Measurements from ENCODE around the gene DNAH10.

The DNAH10 gene

GRCh38 chr12:123713823-123714585 lies 48.1 kb upstream of the DNAH10 start:
- H2BK5ac ChIP-seq (ENCODE audit: low read length): no peak overlapping the region
- no peak overlapping the region for H4K8ac ChIP-seq (ENCODE audit: low read depth, low read length)
- H3K9ac ChIP-seq (ENCODE audit: low read depth, low read length, poor library complexity): no peak overlapping the region
- H2BK12ac ChIP-seq (ENCODE audit: low read length): no peak overlapping the region
- WGBS, 2 donors (ENCODE audit: extremely low coverage in 2 of 2, insufficient read length in 2 of 2, insufficient replicate concordance in 1 of 2): no CpG with 5 or more reads among the region's 10 CpGs
- H3K27me3 ChIP-seq (ENCODE audit: control insufficient read depth in 3 of 3, insufficient read depth in 3 of 3, low read depth in 1 of 3, low read length in 3 of 3): no peaks in the 10 kb centered on the region
- H4K91ac ChIP-seq (ENCODE audit: low read depth, low read length, poor library complexity): no peak overlapping the region
- no peak overlapping the region for H2AFZ ChIP-seq (ENCODE audit: low read length)
- peak overlapping the region in 1 of 2 donors; percentile 78 for H3K4me3 ChIP-seq (ENCODE audit: low read length in 2 of 2)
- H3K9me3 ChIP-seq (replicated peaks in 1 of 2; ENCODE audit: control insufficient read depth in 2 of 2, insufficient read depth in 1 of 2, low read depth in 1 of 2, low read length in 2 of 2): no peaks in the 10 kb centered on the region
- DNase-seq (ENCODE audit: low spot score): no peak
- H3K23ac ChIP-seq (ENCODE audit: low read depth, low read length, poor library complexity): no peak overlapping the region
- peaks cover 0 to 29% of the 10 kb centered on the region in 2 donors for H3K36me3 ChIP-seq (replicated peaks in 1 of 2; ENCODE audit: control insufficient read depth in 2 of 2, insufficient read depth in 2 of 2, low read length in 2 of 2)
- H3K18ac ChIP-seq (ENCODE audit: low read length): no peak overlapping the region
- H3K4me1 ChIP-seq (ENCODE audit: control insufficient read depth in 2 of 2, insufficient read depth in 1 of 2, low read depth in 1 of 2, low read length in 2 of 2): peaks cover 5 to 11% of the 10 kb centered on the region in 2 donors
- H2AK5ac ChIP-seq (ENCODE audit: low read depth, low read length): no peak overlapping the region
- no peak overlapping the region for H3K14ac ChIP-seq (ENCODE audit: low read length)
- no peak overlapping the region for H3K27ac ChIP-seq (replicated peaks; ENCODE audit: low read length)
- H3K79me1 ChIP-seq (ENCODE audit: low read depth, low read length): peaks cover 7% of the 10 kb centered on the region
- H2BK120ac ChIP-seq (ENCODE audit: low read depth, low read length): no peak overlapping the region
- H3K4me2 ChIP-seq (ENCODE audit: insufficient read depth, low read length, poor library complexity, severe bottlenecking): no peak overlapping the region
- no peak overlapping the region for H3K4ac ChIP-seq (ENCODE audit: low read length)
- no peak overlapping the region for H2BK15ac ChIP-seq (ENCODE audit: low read length)

GRCh38 chr12:123715195-123715594 lies 46.9 kb upstream of the DNAH10 start:
- H2BK5ac ChIP-seq (ENCODE audit: low read length): no peak overlapping the region
- H3K27ac ChIP-seq (replicated peaks; ENCODE audit: low read length): no peak overlapping the region
- H3K18ac ChIP-seq (ENCODE audit: low read length): no peak overlapping the region
- no peak overlapping the region for H3K4me3 ChIP-seq (ENCODE audit: low read length in 2 of 2)
- no peaks in the 10 kb centered on the region for H3K27me3 ChIP-seq (ENCODE audit: control insufficient read depth in 3 of 3, insufficient read depth in 3 of 3, low read depth in 1 of 3, low read length in 3 of 3)
- H4K8ac ChIP-seq (ENCODE audit: low read depth, low read length): no peak overlapping the region
- H2AK5ac ChIP-seq (ENCODE audit: low read depth, low read length): no peak overlapping the region
- no peak overlapping the region for H3K4ac ChIP-seq (ENCODE audit: low read length)
- peaks cover 2 to 41% of the 10 kb centered on the region in 2 donors for H3K36me3 ChIP-seq (replicated peaks in 1 of 2; ENCODE audit: control insufficient read depth in 2 of 2, insufficient read depth in 2 of 2, low read length in 2 of 2)
- DNase-seq (ENCODE audit: low spot score): no peak
- H3K9me3 ChIP-seq (replicated peaks in 1 of 2; ENCODE audit: control insufficient read depth in 2 of 2, insufficient read depth in 1 of 2, low read depth in 1 of 2, low read length in 2 of 2): no peaks in the 10 kb centered on the region
- H3K79me1 ChIP-seq (ENCODE audit: low read depth, low read length): peaks cover 7% of the 10 kb centered on the region
- H3K9ac ChIP-seq (ENCODE audit: low read depth, low read length, poor library complexity): no peak overlapping the region
- no peak overlapping the region for H2BK15ac ChIP-seq (ENCODE audit: low read length)
- H3K4me1 ChIP-seq (ENCODE audit: control insufficient read depth in 2 of 2, insufficient read depth in 1 of 2, low read depth in 1 of 2, low read length in 2 of 2): peaks cover 5 to 11% of the 10 kb centered on the region in 2 donors
- H2BK12ac ChIP-seq (ENCODE audit: low read length): no peak overlapping the region
- no peak overlapping the region for H3K23ac ChIP-seq (ENCODE audit: low read depth, low read length, poor library complexity)
- no peak overlapping the region for H2AFZ ChIP-seq (ENCODE audit: low read length)
- H2BK120ac ChIP-seq (ENCODE audit: low read depth, low read length): no peak overlapping the region
- H4K91ac ChIP-seq (ENCODE audit: low read depth, low read length, poor library complexity): no peak overlapping the region
- no peak overlapping the region for H3K4me2 ChIP-seq (ENCODE audit: insufficient read depth, low read length, poor library complexity, severe bottlenecking)
- H3K14ac ChIP-seq (ENCODE audit: low read length): no peak overlapping the region
- no CpG with 5 or more reads among the region's 2 CpGs for WGBS, 2 donors (ENCODE audit: extremely low coverage in 2 of 2, insufficient read length in 2 of 2, insufficient replicate concordance in 1 of 2)

- no peak overlapping the region for H3K4me2 ChIP-seq (ENCODE audit: insufficient read depth, low read length, poor library complexity, severe bottlenecking)
- no peak overlapping the region for H3K18ac ChIP-seq (ENCODE audit: low read length)
- H2BK12ac ChIP-seq (ENCODE audit: low read length): no peak overlapping the region
- H3K79me1 ChIP-seq (ENCODE audit: low read depth, low read length): peaks cover 6% of the 10 kb centered on the region
- H2AK5ac ChIP-seq (ENCODE audit: low read depth, low read length): no peak overlapping the region
- no peaks in the 10 kb centered on the region for H3K27me3 ChIP-seq (ENCODE audit: control insufficient read depth in 3 of 3, insufficient read depth in 3 of 3, low read depth in 1 of 3, low read length in 3 of 3)
- H3K14ac ChIP-seq (ENCODE audit: low read length): no peak overlapping the region
- H2BK5ac ChIP-seq (ENCODE audit: low read length): no peak overlapping the region
- WGBS, 2 donors (ENCODE audit: extremely low coverage in 2 of 2, insufficient read length in 2 of 2, insufficient replicate concordance in 1 of 2): no CpG with 5 or more reads among the region's 3 CpGs
- H4K91ac ChIP-seq (ENCODE audit: low read depth, low read length, poor library complexity): no peak overlapping the region
- H3K9me3 ChIP-seq (replicated peaks in 1 of 2; ENCODE audit: control insufficient read depth in 2 of 2, insufficient read depth in 1 of 2, low read depth in 1 of 2, low read length in 2 of 2): no peaks in the 10 kb centered on the region
- H3K4me3 ChIP-seq (ENCODE audit: low read length in 2 of 2): no peak overlapping the region
- H3K9ac ChIP-seq (ENCODE audit: low read depth, low read length, poor library complexity): no peak overlapping the region
- peaks cover 5 to 11% of the 10 kb centered on the region in 2 donors for H3K4me1 ChIP-seq (ENCODE audit: control insufficient read depth in 2 of 2, insufficient read depth in 1 of 2, low read depth in 1 of 2, low read length in 2 of 2)
- H2AFZ ChIP-seq (ENCODE audit: low read length): no peak overlapping the region
- H2BK120ac ChIP-seq (ENCODE audit: low read depth, low read length): no peak overlapping the region
- H4K8ac ChIP-seq (ENCODE audit: low read depth, low read length): no peak overlapping the region
- no peak overlapping the region for H2BK15ac ChIP-seq (ENCODE audit: low read length)
- H3K23ac ChIP-seq (ENCODE audit: low read depth, low read length, poor library complexity): no peak overlapping the region
- H3K4ac ChIP-seq (ENCODE audit: low read length): no peak overlapping the region
- DNase-seq (ENCODE audit: low spot score): no peak
- H3K36me3 ChIP-seq (replicated peaks in 1 of 2; ENCODE audit: control insufficient read depth in 2 of 2, insufficient read depth in 2 of 2, low read length in 2 of 2): peaks cover 2 to 62% of the 10 kb centered on the region in 2 donors
- no peak overlapping the region for H3K27ac ChIP-seq (replicated peaks; ENCODE audit: low read length)
Measured at GRCh38 chr12:123717350-123717749, 44.8 kb upstream of the DNAH10 start.

DNA sequence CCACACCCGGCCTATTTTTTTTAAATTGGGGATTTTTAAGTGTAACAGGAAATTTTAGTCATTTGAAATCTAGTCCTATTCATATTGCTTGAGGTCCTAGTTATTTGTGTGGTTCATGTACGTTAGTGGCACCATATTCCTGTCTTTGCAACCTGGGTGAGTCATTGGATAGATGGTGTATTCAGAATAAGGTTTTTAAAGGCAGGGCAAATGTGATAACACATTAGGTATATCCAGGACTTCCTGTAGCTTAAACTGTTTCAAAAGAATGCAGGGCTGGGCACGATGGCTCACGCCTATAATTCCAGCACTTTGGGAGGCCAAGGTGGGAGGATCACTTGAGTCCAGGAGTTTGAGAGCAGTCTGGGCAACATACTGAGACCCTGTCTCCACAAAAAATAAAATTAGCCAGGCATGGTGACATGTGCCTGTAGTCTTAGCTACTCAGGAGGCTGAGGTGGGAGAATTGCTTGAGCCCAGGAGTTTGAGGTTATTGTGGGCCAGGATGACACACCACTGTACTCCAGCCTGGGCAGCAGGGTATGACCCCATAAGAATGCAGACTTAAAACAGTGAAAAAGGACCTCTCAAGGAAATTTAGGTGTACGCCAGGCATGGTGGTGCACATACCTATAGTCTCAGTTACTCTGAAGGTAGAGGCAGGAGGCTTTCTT lies 41.8 kb upstream of the DNAH10 start:
- H3K9ac ChIP-seq (ENCODE audit: low read depth, low read length, poor library complexity): no peak overlapping the region
- no peak overlapping the region for H2AK5ac ChIP-seq (ENCODE audit: low read depth, low read length)
- no peak overlapping the region for H2AFZ ChIP-seq (ENCODE audit: low read length)
- H3K23ac ChIP-seq (ENCODE audit: low read depth, low read length, poor library complexity): no peak overlapping the region
- WGBS, 2 donors (ENCODE audit: extremely low coverage in 2 of 2, insufficient read length in 2 of 2, insufficient replicate concordance in 1 of 2): no CpG with 5 or more reads among the region's 5 CpGs
- no peak overlapping the region for H2BK12ac ChIP-seq (ENCODE audit: low read length)
- no peaks in the 10 kb centered on the region for H3K9me3 ChIP-seq (replicated peaks in 1 of 2; ENCODE audit: control insufficient read depth in 2 of 2, insufficient read depth in 1 of 2, low read depth in 1 of 2, low read length in 2 of 2)
- no peak overlapping the region for H2BK120ac ChIP-seq (ENCODE audit: low read depth, low read length)
- no peak overlapping the region for H4K91ac ChIP-seq (ENCODE audit: low read depth, low read length, poor library complexity)
- no peak overlapping the region for H3K4me3 ChIP-seq (ENCODE audit: low read length in 2 of 2)
- no peak overlapping the region for H3K4ac ChIP-seq (ENCODE audit: low read length)
- no peak overlapping the region for H3K14ac ChIP-seq (ENCODE audit: low read length)
- H2BK5ac ChIP-seq (ENCODE audit: low read length): no peak overlapping the region
- no peaks in the 10 kb centered on the region for H3K27me3 ChIP-seq (ENCODE audit: control insufficient read depth in 3 of 3, insufficient read depth in 3 of 3, low read depth in 1 of 3, low read length in 3 of 3)
- H3K4me1 ChIP-seq (ENCODE audit: control insufficient read depth in 2 of 2, insufficient read depth in 1 of 2, low read depth in 1 of 2, low read length in 2 of 2): no peaks in the 10 kb centered on the region
- H3K18ac ChIP-seq (ENCODE audit: low read length): no peak overlapping the region
- no peak overlapping the region for H2BK15ac ChIP-seq (ENCODE audit: low read length)
- no peak overlapping the region for H3K27ac ChIP-seq (replicated peaks; ENCODE audit: low read length)
- no peak for DNase-seq (ENCODE audit: low spot score)
- H4K8ac ChIP-seq (ENCODE audit: low read depth, low read length): no peak overlapping the region
- no peak overlapping the region for H3K4me2 ChIP-seq (ENCODE audit: insufficient read depth, low read length, poor library complexity, severe bottlenecking)
- peaks cover 8 to 77% of the 10 kb centered on the region in 2 donors for H3K36me3 ChIP-seq (replicated peaks in 1 of 2; ENCODE audit: control insufficient read depth in 2 of 2, insufficient read depth in 2 of 2, low read length in 2 of 2)
- peaks cover 2% of the 10 kb centered on the region for H3K79me1 ChIP-seq (ENCODE audit: low read depth, low read length)

Data from neuronal stem cell (in vitro differentiated cells).